Small intestine (tissue), 7 donors: ENCODE results near the gene SLA2. TPM values are rescaled to one million over a fixed set of nuclear protein-coding genes. Genes with fewer than 3 reads are reported as not detected.
"Not testable (repeated sequence)": the region's sequence is repeated elsewhere in the genome, so short reads cannot be mapped to it uniquely, and the experiment has no call there.

ENCODE experiments used
- DNase-seq, 2 donors: peaks; one replicate each; pipeline versions ENCODE4 v3.0.0 to v3.0.0-alpha.2; 2013
- FAIRE-seq: peaks from 2 replicates; lab custom pipeline; 2012; peaks lifted over from hg19 to GRCh38; lab: Jason Lieb, UNC
- H3K27ac ChIP-seq, 3 donors: one replicate each; pipeline ENCODE4 v1.5.1; 2013; ENCODE audit warnings: low read length in 2 of 3, mild to moderate bottlenecking in 2 of 3, control low read depth in 1 of 3, inconsistent platforms in 1 of 3, low read depth in 1 of 3, moderate library complexity in 1 of 3
- H3K27me3 ChIP-seq, 3 donors: one replicate each; pipeline ENCODE4 v1.6.1; 2013; ENCODE audit warnings: low read length in 3 of 3, inconsistent platforms in 1 of 3; ENCODE audit not compliant: control insufficient read depth in 3 of 3, insufficient read depth in 3 of 3
- H3K36me3 ChIP-seq, 3 donors: one replicate each; pipeline ENCODE4 v1.6.1; 2013; ENCODE audit warnings: low read length in 3 of 3, inconsistent platforms in 1 of 3, low read depth in 1 of 3, mild to moderate bottlenecking in 1 of 3, moderate library complexity in 1 of 3; ENCODE audit not compliant: control insufficient read depth in 3 of 3, insufficient read depth in 2 of 3
- H3K4me1 ChIP-seq, 3 donors: one replicate each; pipeline ENCODE4 v1.6.1; 2013; ENCODE audit warnings: low read length in 2 of 3, inconsistent platforms in 1 of 3, low read depth in 1 of 3, mild to moderate bottlenecking in 1 of 3, moderate library complexity in 1 of 3; ENCODE audit not compliant: control insufficient read depth in 3 of 3, insufficient read depth in 2 of 3
- H3K4me3 ChIP-seq, 3 donors: one replicate each; pipeline ENCODE4 v1.5.1; 2013; ENCODE audit warnings: low read length in 3 of 3, control low read depth in 1 of 3, inconsistent platforms in 1 of 3, low read depth in 1 of 3, mild to moderate bottlenecking in 1 of 3, moderate library complexity in 1 of 3
- H3K9me3 ChIP-seq, 2 donors: one replicate each; pipeline ENCODE4 v1.6.1; 2013; ENCODE audit warnings: low read depth in 1 of 2, low read length in 1 of 2; ENCODE audit not compliant: control insufficient read depth in 2 of 2, insufficient read depth in 1 of 2
- WGBS, 3 donors: extraction: QIAGEN DNeasy Blood & Tissue Kit; methylation state at CpG; one replicate each; pipeline ENCODE4 v1.1.7; 2013; 5-methylcytosine and 5-hydroxymethylcytosine counted together
- polyA plus RNA-seq, 4 donors: library from polyadenylated mRNA; stranded (reverse) in 3 of 4; unstranded in 1 of 4; fragments of 200-250 nt in 3 of 4; fragments of 120-200 nt in 1 of 4; gene quantifications; one replicate each; pipeline versions ENCODE4 v1.2.1 to v1.2.3, GENCODE V29; 2013
- donor health status: healthy with polysubstance abuse.
- donor health status: control.
- donor health status: control.
- donor health status: Bipolar disorder and iron deficiency.
- donor health status: healthy.

The SLA2 gene
- polyA plus RNA-seq, 4 donors: 0.49 to 3.8 (median 1.4) TPM

DNA sequence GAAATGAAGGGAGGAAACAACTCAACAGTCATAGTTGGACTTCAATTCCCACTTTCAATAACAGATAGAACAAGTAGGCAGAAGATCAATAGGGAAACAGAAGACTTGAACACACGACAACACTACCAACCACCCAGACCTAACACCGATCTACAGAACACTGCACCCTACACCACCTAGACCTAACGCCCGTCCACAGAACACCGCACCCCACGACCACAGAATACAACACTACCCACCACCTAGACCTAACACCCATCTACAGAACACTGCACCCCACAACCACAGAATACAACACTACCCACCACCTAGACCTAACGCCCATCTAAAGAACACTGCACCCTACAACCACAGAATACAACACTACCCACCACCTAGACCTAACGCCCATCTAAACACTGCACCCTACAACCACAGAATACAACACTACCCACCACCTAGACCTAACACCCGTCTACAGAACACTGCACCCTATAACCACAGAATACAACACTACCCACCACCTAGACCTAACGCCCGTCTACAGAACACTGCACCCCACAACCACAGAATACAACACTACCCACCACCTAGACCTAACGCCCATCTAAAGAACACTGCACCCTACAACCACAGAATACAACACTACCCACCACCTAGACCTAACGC lies 81.8 kb downstream of the SLA2 start:
- not testable (repeated sequence) for H3K4me3 ChIP-seq, DNase-seq, H3K36me3 ChIP-seq, FAIRE-seq, H3K27me3 ChIP-seq
- peaks cover 0 to 15% (median 0%) of the 10 kb centered on the region in 3 donors for H3K4me1 ChIP-seq
- peaks cover 0 to 23% of the 10 kb centered on the region in 2 donors for H3K9me3 ChIP-seq
- H3K27ac ChIP-seq: peak overlapping the region in 1 of 3 donors; percentile 46
- WGBS, 3 donors: 86 to 90% (median 89%) methylated on average over 12 to 13 of the region's 13 CpGs

DNA sequence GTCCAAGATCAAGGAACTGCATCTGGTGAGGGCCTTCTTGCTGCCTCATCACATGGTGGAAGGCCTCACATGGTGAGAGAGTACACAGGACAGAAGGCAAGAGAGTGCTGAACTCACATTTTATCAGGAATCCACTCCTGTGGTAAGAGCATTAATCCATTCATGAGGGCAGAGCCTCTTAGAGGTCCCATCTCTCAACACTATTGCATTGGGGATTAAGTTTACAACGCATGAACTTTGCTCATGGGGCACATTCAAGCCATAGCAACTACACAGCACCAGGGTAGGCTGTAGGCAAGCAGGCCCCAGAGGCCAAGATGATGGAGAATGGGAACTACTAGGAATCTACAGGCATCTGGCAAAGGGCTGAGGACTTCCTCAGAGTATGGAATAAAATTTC lies 82.6 kb downstream of the SLA2 start:
- DNase-seq (peak; percentile 46 to 88), FAIRE-seq (no peak)
- peaks cover 0 to 15% (median 0%) of the 10 kb centered on the region in 3 donors for H3K4me1 ChIP-seq
- H3K27me3 ChIP-seq: no peaks in the 10 kb centered on the region
- H3K4me3 ChIP-seq: no peak overlapping the region
- 35 to 63% (median 48%) methylated on average over 1 of the region's 1 CpG for WGBS, 3 donors
- H3K27ac ChIP-seq: peak overlapping the region in 1 of 3 donors; percentile 75
- H3K36me3 ChIP-seq: peaks cover 0 to 6% (median 0%) of the 10 kb centered on the region in 3 donors
- peaks cover 0 to 23% of the 10 kb centered on the region in 2 donors for H3K9me3 ChIP-seq

DNA sequence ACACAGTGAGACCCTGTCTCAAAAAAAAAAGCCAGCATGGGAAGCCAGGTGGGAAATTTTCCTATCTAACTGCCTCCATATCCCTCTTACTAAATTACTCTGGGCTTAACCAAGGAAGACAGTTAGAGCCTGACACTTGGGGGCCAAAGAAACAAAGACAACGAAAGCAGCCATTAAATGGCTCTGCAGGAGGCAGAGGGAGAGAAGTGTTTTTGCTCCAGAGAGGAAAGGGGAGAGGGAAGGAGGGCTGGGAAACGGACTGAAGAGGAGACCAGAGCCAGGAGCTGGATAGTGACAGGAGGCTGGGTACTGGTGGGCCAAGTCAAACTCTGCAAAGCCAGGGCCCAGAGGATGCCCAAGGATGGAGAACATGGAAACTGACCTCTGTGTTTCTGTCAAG lies 83.3 kb downstream of the SLA2 start:
- peaks cover 0 to 15% (median 0%) of the 10 kb centered on the region in 3 donors for H3K4me1 ChIP-seq
- no peaks in the 10 kb centered on the region for H3K27me3 ChIP-seq
- WGBS, 3 donors: 76 to 92% (median 90%) methylated on average over 2 of the region's 2 CpGs
- DNase-seq (no peak), FAIRE-seq (no peak)
- no peak overlapping the region for H3K4me3 ChIP-seq
- peaks cover 0 to 23% of the 10 kb centered on the region in 2 donors for H3K9me3 ChIP-seq
- H3K27ac ChIP-seq: peak overlapping the region in 1 of 3 donors; percentile 75
- H3K36me3 ChIP-seq: peaks cover 0 to 6% (median 0%) of the 10 kb centered on the region in 3 donors

Other genes starting within 250 kb of the SLA2 start
- 100 to 1,000 TPM in 1 of 4 donors, 10 to 100 TPM in 2, 1 to 10 TPM in 1; 7.4 to 279 (median 62.9) TPM for gene MYL9, start 104.7 kb downstream of the SLA2 start, polyA plus RNA-seq
- gene TGIF2, start 72.6 kb downstream of the SLA2 start, polyA plus RNA-seq: 10 to 100 TPM in 1 of 4 donors, 1 to 10 TPM in 2, under 1 TPM in 1; 0.45 to 46.9 (median 5.5) TPM
- gene RAB5IF, start 40.4 kb downstream of the SLA2 start, polyA plus RNA-seq: 100 to 1,000 TPM in 3 of 4 donors, 10 to 100 TPM in 1; 97.2 to 173 (median 128) TPM
- 10 to 100 TPM; 15.7 to 40.9 (median 25.1) TPM for gene NDRG3, start 99.9 kb upstream of the SLA2 start, polyA plus RNA-seq
- gene DSN1, start 127.6 kb upstream of the SLA2 start, polyA plus RNA-seq: 10 to 100 TPM in 3 of 4 donors, 1 to 10 TPM in 1; 8.9 to 15.7 (median 11.6) TPM
- 10 to 100 TPM; 19.5 to 61.6 (median 32.4) TPM for gene TLDC2, start 229.9 kb upstream of the SLA2 start, polyA plus RNA-seq